ENCODE results near the gene NT5M. TPM values are rescaled to one million over a fixed set of nuclear protein-coding genes. Genes with fewer than 3 reads are reported as not detected.

Gene NT5M
- total RNA-seq, 2 experiments from 2014 or later = 1.8 to 2.9 TPM

DNA sequence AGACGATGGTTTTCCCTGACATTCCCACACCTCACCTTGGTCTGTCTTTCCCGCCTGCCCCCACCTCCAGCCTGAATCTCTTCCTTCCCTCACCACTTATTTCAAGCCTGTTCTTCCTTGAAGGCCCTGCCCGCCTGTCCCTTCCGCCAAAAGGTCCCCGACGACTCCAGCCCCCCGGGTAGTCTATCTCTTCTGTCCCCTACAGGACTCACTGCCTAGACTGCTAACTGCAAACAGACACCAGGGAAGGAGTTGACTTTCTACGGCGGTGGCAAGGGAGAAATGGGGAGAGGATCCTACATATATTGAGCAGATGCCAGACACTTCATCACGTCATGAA, 53.7 kb downstream of the NT5M start:
- H3K9me3 ChIP-seq (ENCODE audit: control insufficient read depth in 1 of 2, insufficient read depth in 1 of 2, low read length in 2 of 2) = peaks cover 0 to 3% of the 10 kb centered on the region in 2 experiments
- Mint-ChIP-seq H3K36me3 (ENCODE audit: low read depth) (no peaks in the 10 kb centered on the region), H3K4me3 (no peak overlapping the region), H3K27me3 (peaks cover 4% of the 10 kb centered on the region), H3K4me1 (ENCODE audit: low read depth) (no peaks in the 10 kb centered on the region), H3K27ac (no peak overlapping the region), H3K9me3 (peaks cover 2% of the 10 kb centered on the region)
- CTCF ChIA-PET = interaction anchor here (3.2 kb wide), 1 partner anchor 285 kb away, joined by 22 read pairs; no protein-coding TSS in a partner anchor
- POLR2A ChIA-PET = no interaction called here
- H3K27me3 ChIP-seq (ENCODE audit: control insufficient read depth in 1 of 2, insufficient read depth in 2 of 2, low read length in 2 of 2) = peaks cover 0 to 2% of the 10 kb centered on the region in 2 experiments
- ATAC-seq (ENCODE audit: poor library complexity) (no peak), DNase-seq (no peak)
- no peak for TF ChIP-seq CTCF (IDR thresholded peaks at IDR 0.05)
- peaks cover 5% of the 10 kb centered on the region for H3K4me1 ChIP-seq (ENCODE audit: insufficient read depth, low read length)
- no peak overlapping the region for H3K27ac ChIP-seq (ENCODE audit: low read depth in 1 of 2, low read length in 2 of 2)
- intact Hi-C loops (cut with DNase I, micrococcal nuclease) = loop anchor here (1.0 to 5.0 kb wide), 4 partner anchors 83 to 680 kb away; partner anchors contain the start of genes RASD1 (in 2 of the 2), ATPAF2 (in 1 of the 2) and GID4 (in 1 of the 2)
- no peak overlapping the region for H3K4me3 ChIP-seq (ENCODE audit: low read length)
- H3K36me3 ChIP-seq (ENCODE audit: insufficient read depth, low read length) = no peaks in the 10 kb centered on the region

DNA sequence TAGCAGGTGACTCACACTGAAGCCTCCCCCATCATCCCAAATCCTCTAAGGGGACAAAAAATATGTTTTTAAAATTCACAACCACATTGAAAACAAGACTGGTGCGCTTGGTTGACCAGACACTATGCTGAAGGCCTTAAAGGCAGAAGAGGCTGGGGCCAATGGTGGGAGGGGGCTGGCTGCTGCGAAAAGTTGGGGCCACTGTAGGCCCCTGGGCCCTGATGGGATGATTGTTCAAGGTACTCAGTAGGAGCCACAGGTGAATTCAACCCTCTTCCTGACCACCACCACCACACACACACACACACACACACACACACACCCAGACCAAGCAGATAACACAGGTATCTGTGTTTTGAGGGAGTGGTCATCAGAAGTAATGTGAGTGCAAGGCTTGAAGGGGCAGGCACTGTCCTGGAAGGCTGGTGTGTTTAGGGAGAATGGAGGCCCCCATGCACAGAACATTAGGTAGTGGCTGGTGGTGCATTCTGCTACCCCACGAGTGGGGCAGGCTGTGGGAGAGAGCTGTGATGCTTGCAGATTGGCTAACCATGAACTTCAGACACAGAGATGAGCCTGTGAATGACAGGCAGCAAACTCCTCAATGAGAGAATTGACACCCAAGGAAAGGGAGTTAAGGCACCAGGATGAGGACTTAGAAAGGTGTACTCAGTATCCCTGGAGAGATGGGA, 55.0 kb downstream of the NT5M start:
- H3K27me3 Mint-ChIP-seq = peaks cover 4% of the 10 kb centered on the region
- no peak for ATAC-seq (ENCODE audit: poor library complexity)
- Histone ChIP-seq H3K27ac (ENCODE audit: low read depth in 1 of 2, low read length in 2 of 2) (no peak overlapping the region), H3K4me1 (ENCODE audit: insufficient read depth, low read length) (peaks cover 5% of the 10 kb centered on the region), H3K4me3 (ENCODE audit: low read length) (no peak overlapping the region), H3K27me3 (ENCODE audit: control insufficient read depth in 1 of 2, insufficient read depth in 2 of 2, low read length in 2 of 2) (peaks cover 0 to 2% of the 10 kb centered on the region in 2 experiments), H3K9me3 (ENCODE audit: control insufficient read depth in 1 of 2, insufficient read depth in 1 of 2, low read length in 2 of 2) (peaks cover 0 to 3% of the 10 kb centered on the region in 2 experiments), H3K36me3 (ENCODE audit: insufficient read depth, low read length) (no peaks in the 10 kb centered on the region)
- no peaks in the 10 kb centered on the region for H3K4me1 Mint-ChIP-seq (ENCODE audit: low read depth)
- POLR2A ChIA-PET = no interaction called here
- H3K36me3 Mint-ChIP-seq (ENCODE audit: low read depth) = no peaks in the 10 kb centered on the region
- DNase-seq = no peak
- no peak overlapping the region for H3K4me3 Mint-ChIP-seq
- H3K9me3 Mint-ChIP-seq = peaks cover 2% of the 10 kb centered on the region
- CTCF ChIA-PET = no interaction called here
- intact Hi-C loops (cut with DNase I, micrococcal nuclease) = loop anchor here in 1 of 2 experiments (5.0 kb wide), 1 partner anchor 679 kb away; the partner anchor contains the start of genes ATPAF2 and GID4
- no peak overlapping the region for H3K27ac Mint-ChIP-seq
- no peak for TF ChIP-seq CTCF (IDR thresholded peaks at IDR 0.05)

DNA sequence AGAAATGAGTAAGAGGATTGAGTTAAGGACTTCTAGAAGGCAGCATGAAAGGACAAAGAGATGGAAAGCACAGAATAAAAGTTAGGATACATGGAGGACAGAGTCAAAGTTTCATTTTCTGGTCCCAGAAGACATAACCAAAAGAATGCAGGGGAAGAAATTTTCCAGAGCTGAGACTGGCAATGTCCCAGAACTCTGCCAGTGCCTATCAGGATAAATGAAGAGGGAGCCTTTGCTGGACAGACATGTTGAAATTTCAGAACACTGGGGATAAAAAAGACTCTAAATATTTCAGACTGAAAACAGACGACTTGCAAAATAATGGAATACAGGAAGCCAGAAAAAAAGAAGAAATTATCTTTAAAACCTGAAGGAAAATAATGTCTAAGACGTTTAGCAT, 55.7 kb downstream of the NT5M start:
- ATAC-seq (ENCODE audit: poor library complexity) (no peak), DNase-seq (no peak)
- H3K27me3 Mint-ChIP-seq = peaks cover 4% of the 10 kb centered on the region
- H3K4me3 Mint-ChIP-seq = no peak overlapping the region
- no peak overlapping the region for H3K4me3 ChIP-seq (ENCODE audit: low read length)
- no peaks in the 10 kb centered on the region for H3K27me3 ChIP-seq (ENCODE audit: control insufficient read depth in 1 of 2, insufficient read depth in 2 of 2, low read length in 2 of 2)
- no peak overlapping the region for H3K27ac ChIP-seq (ENCODE audit: low read depth in 1 of 2, low read length in 2 of 2)
- TF ChIP-seq CTCF (IDR thresholded peaks at IDR 0.05) = no peak
- peaks cover 2% of the 10 kb centered on the region for H3K9me3 Mint-ChIP-seq
- H3K27ac Mint-ChIP-seq = no peak overlapping the region
- H3K36me3 ChIP-seq (ENCODE audit: insufficient read depth, low read length) = no peaks in the 10 kb centered on the region
- H3K36me3 Mint-ChIP-seq (ENCODE audit: low read depth) = no peaks in the 10 kb centered on the region
- ChIA-PET POLR2A (no interaction called here), CTCF (no interaction called here)
- peaks cover 5% of the 10 kb centered on the region for H3K4me1 ChIP-seq (ENCODE audit: insufficient read depth, low read length)
- H3K9me3 ChIP-seq (ENCODE audit: control insufficient read depth in 1 of 2, insufficient read depth in 1 of 2, low read length in 2 of 2) = peaks cover 0 to 3% of the 10 kb centered on the region in 2 experiments
- intact Hi-C loops (cut with DNase I, micrococcal nuclease) = loop anchor here in 1 of 2 experiments (5.0 kb wide), 1 partner anchor 678 kb away; the partner anchor contains the start of genes ATPAF2 and GID4
- no peaks in the 10 kb centered on the region for H3K4me1 Mint-ChIP-seq (ENCODE audit: low read depth)

Measured in CD4-positive, alpha-beta T cell (primary cell).